ENCODE results near the gene SYT17. TPM values are rescaled to one million over a fixed set of nuclear protein-coding genes. Genes with fewer than 3 reads are reported as not detected.

Gene SYT17
- total RNA-seq, 1 donor from 2014 or later = 25.4 TPM

DNA sequence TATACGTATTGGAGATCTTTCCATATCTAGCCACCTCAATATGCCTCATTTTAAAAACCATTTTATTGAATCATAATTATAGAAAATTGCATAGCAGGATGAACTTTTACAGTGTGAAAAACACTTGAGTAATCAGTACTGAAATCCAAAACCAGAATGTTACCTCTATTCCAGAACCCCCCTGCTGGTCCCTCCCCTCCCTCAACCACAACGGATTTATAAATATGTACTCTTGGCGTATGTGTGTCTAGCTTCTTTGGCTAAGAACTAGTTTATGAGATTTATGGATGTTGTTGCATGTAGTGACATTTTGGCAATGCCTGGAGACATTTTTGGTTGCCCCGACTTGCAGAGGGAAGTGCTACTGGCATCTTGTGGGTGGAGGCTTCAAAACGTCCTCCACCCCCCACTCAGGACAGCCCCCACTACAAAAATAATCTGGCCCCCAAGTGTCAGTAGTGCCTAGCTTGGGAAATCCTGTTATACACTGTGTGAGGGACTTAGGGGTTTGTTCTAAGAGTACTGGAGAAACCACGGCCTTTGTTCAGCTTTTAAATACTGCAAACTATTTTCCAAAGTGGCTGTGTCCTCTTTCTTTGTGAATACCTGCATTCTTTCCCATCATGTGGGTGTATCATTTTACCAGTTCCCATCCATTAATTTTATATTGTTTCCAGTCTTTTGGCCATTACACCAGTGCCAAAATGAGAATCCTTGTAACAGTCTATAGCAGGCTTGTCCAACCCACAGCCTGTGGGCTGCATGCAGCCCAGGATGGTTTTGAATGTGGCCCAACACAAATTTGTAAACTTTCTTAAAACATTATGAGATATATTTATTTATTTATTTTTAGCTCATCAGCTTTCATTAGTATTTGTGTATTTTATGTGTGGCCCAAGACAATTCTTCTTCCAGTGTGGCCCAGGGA, 30.6 kb upstream of the SYT17 start:
- H3K4me1 Mint-ChIP-seq = peaks cover 7% of the 10 kb centered on the region
- ChIA-PET POLR2A (no interaction called here), CTCF (no interaction called here)
- H3K4me3 Mint-ChIP-seq = no peak overlapping the region
- H3K27me3 Mint-ChIP-seq = peaks cover 14% of the 10 kb centered on the region
- DNase-seq = no peak
- no peaks in the 10 kb centered on the region for H3K9me3 Mint-ChIP-seq
- ATAC-seq (ENCODE audit: low read depth) = no peak
- TF ChIP-seq, protein P1, sequence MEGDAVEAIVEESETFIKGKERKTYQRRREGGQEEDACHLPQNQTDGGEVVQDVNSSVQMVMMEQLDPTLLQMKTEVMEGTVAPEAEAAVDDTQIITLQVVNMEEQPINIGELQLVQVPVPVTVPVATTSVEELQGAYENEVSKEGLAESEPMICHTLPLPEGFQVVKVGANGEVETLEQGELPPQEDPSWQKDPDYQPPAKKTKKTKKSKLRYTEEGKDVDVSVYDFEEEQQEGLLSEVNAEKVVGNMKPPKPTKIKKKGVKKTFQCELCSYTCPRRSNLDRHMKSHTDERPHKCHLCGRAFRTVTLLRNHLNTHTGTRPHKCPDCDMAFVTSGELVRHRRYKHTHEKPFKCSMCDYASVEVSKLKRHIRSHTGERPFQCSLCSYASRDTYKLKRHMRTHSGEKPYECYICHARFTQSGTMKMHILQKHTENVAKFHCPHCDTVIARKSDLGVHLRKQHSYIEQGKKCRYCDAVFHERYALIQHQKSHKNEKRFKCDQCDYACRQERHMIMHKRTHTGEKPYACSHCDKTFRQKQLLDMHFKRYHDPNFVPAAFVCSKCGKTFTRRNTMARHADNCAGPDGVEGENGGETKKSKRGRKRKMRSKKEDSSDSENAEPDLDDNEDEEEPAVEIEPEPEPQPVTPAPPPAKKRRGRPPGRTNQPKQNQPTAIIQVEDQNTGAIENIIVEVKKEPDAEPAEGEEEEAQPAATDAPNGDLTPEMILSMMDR (IDR thresholded peaks at IDR 0.05) = no peak
- H3K36me3 Mint-ChIP-seq (ENCODE audit: low read depth) = no peaks in the 10 kb centered on the region
- no peak overlapping the region for H3K27ac Mint-ChIP-seq
- intact Hi-C loops (cut with micrococcal nuclease) = no loop called here

DNA sequence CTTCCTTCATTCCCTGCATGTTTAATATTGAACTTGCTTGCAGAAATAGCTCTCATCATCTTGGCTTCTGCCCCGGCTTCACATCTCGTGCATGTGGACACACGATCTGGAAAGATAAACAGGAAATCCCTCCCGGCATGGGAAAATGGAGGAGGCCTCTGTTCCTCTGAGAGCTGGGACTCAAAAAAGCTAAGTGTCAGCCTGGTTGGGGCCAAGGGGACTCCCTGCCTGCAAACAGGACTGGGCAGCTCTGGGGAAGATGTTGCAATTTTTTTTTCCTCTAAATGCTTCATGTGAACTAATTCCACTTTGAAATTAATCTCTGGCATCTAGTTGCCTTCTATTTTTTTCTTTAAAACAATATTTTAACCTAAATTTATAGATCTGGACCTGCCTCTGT, 29.4 kb upstream of the SYT17 start:
- DNase-seq (no peak), ATAC-seq (ENCODE audit: low read depth) (no peak)
- Mint-ChIP-seq H3K4me3 (no peak overlapping the region), H3K4me1 (no peaks in the 10 kb centered on the region), H3K9me3 (no peaks in the 10 kb centered on the region), H3K36me3 (ENCODE audit: low read depth) (no peaks in the 10 kb centered on the region), H3K27me3 (peaks cover 19% of the 10 kb centered on the region), H3K27ac (no peak overlapping the region)
- TF ChIP-seq, protein P1 (IDR thresholded peaks at IDR 0.05) = no peak
- intact Hi-C loops (cut with micrococcal nuclease) = no loop called here
- POLR2A ChIA-PET = no interaction called here
- CTCF ChIA-PET = no interaction called here

DNA sequence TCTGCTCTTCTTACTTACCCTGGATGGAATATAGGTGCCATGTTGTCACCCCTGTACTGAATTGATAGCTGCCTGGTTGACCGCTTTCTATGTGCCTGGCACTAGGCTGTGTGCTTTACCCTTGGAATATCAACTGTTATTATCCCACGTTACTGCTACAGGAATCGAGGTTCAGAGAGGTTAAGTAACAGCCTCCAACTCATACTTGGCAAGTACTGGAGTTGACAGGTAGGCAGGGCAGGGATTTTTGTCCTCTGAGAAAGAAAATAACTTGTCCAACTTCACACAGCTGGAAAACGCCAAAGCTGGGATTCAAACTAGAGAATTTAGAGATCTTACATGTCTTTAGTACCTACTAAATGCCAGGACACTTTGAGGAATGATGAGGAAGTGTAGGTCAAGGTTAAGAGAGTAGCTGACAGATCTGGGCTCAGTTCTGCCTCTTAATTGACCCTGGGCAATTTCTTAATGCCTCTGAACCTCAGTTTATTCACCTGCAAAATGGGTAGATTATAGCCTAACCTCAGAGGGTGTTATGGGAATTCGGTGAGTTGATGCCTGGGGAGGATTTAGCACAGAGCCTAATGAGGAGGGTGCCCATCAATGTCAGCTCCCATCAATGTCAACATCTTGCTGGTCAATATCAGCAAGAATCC, 28.5 kb upstream of the SYT17 start:
- no peak for DNase-seq
- H3K27ac Mint-ChIP-seq = no peak overlapping the region
- no peak for ATAC-seq (ENCODE audit: low read depth)
- no peaks in the 10 kb centered on the region for H3K36me3 Mint-ChIP-seq (ENCODE audit: low read depth)
- no peak overlapping the region for H3K4me3 Mint-ChIP-seq
- intact Hi-C loops (cut with micrococcal nuclease) = no loop called here
- H3K4me1 Mint-ChIP-seq = no peaks in the 10 kb centered on the region
- ChIA-PET POLR2A (no interaction called here), CTCF (no interaction called here)
- peaks cover 19% of the 10 kb centered on the region for H3K27me3 Mint-ChIP-seq
- TF ChIP-seq, protein P1 (IDR thresholded peaks at IDR 0.05) = no peak
- H3K9me3 Mint-ChIP-seq = no peaks in the 10 kb centered on the region

- TF ChIP-seq, protein P1 (IDR thresholded peaks at IDR 0.05) = no peak
- ATAC-seq (ENCODE audit: low read depth) (no peak), DNase-seq (no peak)
- ChIA-PET CTCF (no interaction called here), POLR2A (no interaction called here)
- Mint-ChIP-seq H3K4me1 (no peaks in the 10 kb centered on the region), H3K36me3 (ENCODE audit: low read depth) (no peaks in the 10 kb centered on the region), H3K27me3 (peaks cover 20% of the 10 kb centered on the region), H3K9me3 (no peaks in the 10 kb centered on the region), H3K27ac (no peak overlapping the region), H3K4me3 (no peak overlapping the region)
- intact Hi-C loops (cut with micrococcal nuclease) = no loop called here
Measured at GRCh38 chr16:19140396-19140795, 27.6 kb upstream of the SYT17 start.

- no peak overlapping the region for H3K4me3 Mint-ChIP-seq
- H3K27ac Mint-ChIP-seq = no peak overlapping the region
- DNase-seq (no peak), ATAC-seq (ENCODE audit: low read depth) (no peak)
- peaks cover 19% of the 10 kb centered on the region for H3K27me3 Mint-ChIP-seq
- TF ChIP-seq, protein P1 (IDR thresholded peaks at IDR 0.05) = no peak
- no peaks in the 10 kb centered on the region for H3K4me1 Mint-ChIP-seq
- CTCF ChIA-PET = no interaction called here
- POLR2A ChIA-PET = no interaction called here
- intact Hi-C loops (cut with micrococcal nuclease) = no loop called here
- peaks cover under 1% of the 10 kb centered on the region for H3K9me3 Mint-ChIP-seq
- H3K36me3 Mint-ChIP-seq (ENCODE audit: low read depth) = no peaks in the 10 kb centered on the region
Measured at GRCh38 chr16:19142939-19143598, 25.0 kb upstream of the SYT17 start.
